OCI-LY7 (cell line): Measurements from ENCODE around the gene KISS1R.

Experiments used
- CTCF ChIP-seq: fragments of 200-600 bp; sonication (generic); conservative IDR thresholded peaks from 2 replicates; pipeline ENCODE4 v1.5.1; 2014; ENCODE audit warnings: mild to moderate bottlenecking, antibody characterized with exemption, low read length, moderate library complexity, mixed read lengths
- EZH2phosphoT487 ChIP-seq: fragments of 200-600 bp; sonication (generic); IDR thresholded peaks from 2 replicates; pipeline ENCODE4 v1.6.1; 2018; ENCODE audit warnings: low read depth, borderline replicate concordance, mild to moderate bottlenecking, mixed run types, antibody characterized with exemption, low read length, moderate library complexity, mixed read lengths

GRCh38 chr19:884420-885211, 32.5 kb upstream of the KISS1R start:
- TF ChIP-seq CTCF, result no peak
- no peak for TF ChIP-seq EZH2phosphoT487
